IMR-90 (cell line): ENCODE results near the gene ABCA10. TPM values are rescaled to one million over a fixed set of nuclear protein-coding genes. Genes with fewer than 3 reads are reported as not detected.

Experiments used
- ATAC-seq: fragments of 200-7000 bp; cut with Tn5 transposase; 2 replicates; pipeline ENCODE4 v1.9.1; 2020; ENCODE audit warnings: low read depth, mild to moderate bottlenecking, moderate library complexity
- BruUV-seq: library from RNA; stranded (reverse); fragments of 400-500 nt; replicated peaks from 2 replicates; lab custom pipeline; 2021; lab: Mats Ljungman, UMichigan
- CTCF ChIA-PET: fragments of 300-600 bp; formaldehyde crosslinking; extraction: SDS; loops from one replicate; lab custom pipeline; 2021; ENCODE audit warnings: antibody characterized with exemption; lab: Yijun Ruan, JAX
- POLR2A ChIA-PET: fragments of 300-600 bp; sonication (Branson Sonifier 250); formaldehyde crosslinking; loops from one replicate; lab custom pipeline; 2022; ENCODE audit warnings: antibody characterized with exemption; ENCODE audit not compliant: unreplicated experiment; lab: Charles Lee
- DNase-seq: peaks from one replicate; pipeline ENCODE4 v3.0.0; 2013
- H2AFZ ChIP-seq: replicated peaks from 2 replicates; pipeline ENCODE3; 2013; ENCODE audit warnings: low read length, mild to moderate bottlenecking; ENCODE audit not compliant: poor library complexity
- H2AK5ac ChIP-seq: 2 replicates; pipeline ENCODE4 v1.6.1; 2013; ENCODE audit warnings: low read depth, low read length, inconsistent platforms
- H2AK9ac ChIP-seq: replicated peaks from 2 replicates; pipeline ENCODE3; 2013; ENCODE audit warnings: mild to moderate bottlenecking, low read depth, low read length, moderate library complexity; ENCODE audit not compliant: poor library complexity
- H2BK120ac ChIP-seq: 2 replicates; pipeline ENCODE4 v1.6.1; 2013; ENCODE audit warnings: low read depth, low read length, inconsistent platforms
- H2BK15ac ChIP-seq: 3 replicates; pipeline ENCODE4 v1.6.1; 2013; ENCODE audit warnings: low read depth, low read length, inconsistent platforms
- H2BK20ac ChIP-seq: 2 replicates; pipeline ENCODE4 v1.6.1; 2013; ENCODE audit warnings: low read depth, mild to moderate bottlenecking, inconsistent platforms, low read length, moderate library complexity
- H2BK5ac ChIP-seq: 2 replicates; pipeline ENCODE4 v1.6.1; 2013; ENCODE audit warnings: mild to moderate bottlenecking, low read depth, low read length, inconsistent platforms; ENCODE audit not compliant: poor library complexity, severe bottlenecking
- H3K14ac ChIP-seq: replicated peaks from 2 replicates; pipeline ENCODE4 v1.6.1; 2013; ENCODE audit warnings: low read depth, low read length, inconsistent platforms
- H3K18ac ChIP-seq: 2 replicates; pipeline ENCODE4 v1.6.1; 2013; ENCODE audit warnings: low read depth, low read length, control low read depth
- H3K23ac ChIP-seq: 2 replicates; pipeline ENCODE4 v1.6.1; 2013; ENCODE audit warnings: low read depth, low read length, inconsistent platforms
- H3K27ac ChIP-seq: 2 replicates; pipeline ENCODE4 v1.5.1; 2013; ENCODE audit warnings: mild to moderate bottlenecking, control low read depth, low read length; ENCODE audit not compliant: insufficient read depth
- H3K27me3 ChIP-seq: 2 replicates; pipeline ENCODE4 v1.6.1; 2013; ENCODE audit warnings: low read length; ENCODE audit not compliant: control insufficient read depth, insufficient read depth
- H3K36me3 ChIP-seq: 2 replicates; pipeline ENCODE4 v1.6.1; 2013; ENCODE audit warnings: low read length, mixed read lengths; ENCODE audit not compliant: control insufficient read depth, insufficient read depth
- H3K4ac ChIP-seq: 2 replicates; pipeline ENCODE4 v1.6.1; 2013; ENCODE audit warnings: low read depth, low read length, inconsistent platforms
- H3K4me1 ChIP-seq: 2 replicates; pipeline ENCODE4 v1.6.1; 2013; ENCODE audit warnings: low read length, mixed read lengths; ENCODE audit not compliant: control insufficient read depth, insufficient read depth
- H3K4me2 ChIP-seq: 2 replicates; pipeline ENCODE4 v1.6.1; 2013; ENCODE audit warnings: low read depth, mild to moderate bottlenecking, control low read depth, low read length, moderate library complexity
- H3K4me3 ChIP-seq: 2 replicates; pipeline ENCODE4 v1.5.1; 2013; ENCODE audit warnings: low read depth, mild to moderate bottlenecking, control low read depth, low read length, moderate library complexity; ENCODE audit not compliant: insufficient read depth
- H3K56ac ChIP-seq: 2 replicates; pipeline ENCODE4 v1.6.1; 2013; ENCODE audit warnings: low read length, inconsistent platforms; ENCODE audit not compliant: insufficient read depth; ENCODE audit errors: extremely low read depth
- H3K79me1 ChIP-seq, 2 experiments: 2 replicates each; pipeline ENCODE4 v1.6.1; 2013; ENCODE audit warnings: low read length in 2 of 2, inconsistent platforms in 1 of 2, low read depth in 1 of 2
- H3K9ac ChIP-seq: 2 replicates; pipeline ENCODE4 v1.6.1; 2013; ENCODE audit warnings: low read depth, low read length, control low read depth
- H3K9me1 ChIP-seq: 2 replicates; pipeline ENCODE4 v1.6.1; 2013; ENCODE audit warnings: low read length, inconsistent platforms; ENCODE audit not compliant: insufficient read depth
- H3K9me3 ChIP-seq: 2 replicates; pipeline ENCODE4 v1.6.1; 2013; ENCODE audit warnings: low read length; ENCODE audit not compliant: control insufficient read depth, insufficient read depth
- H4K20me1 ChIP-seq: 2 replicates; pipeline ENCODE4 v1.6.1; 2013; ENCODE audit warnings: low read length, inconsistent platforms; ENCODE audit not compliant: insufficient read depth
- H4K5ac ChIP-seq: 2 replicates; pipeline ENCODE4 v1.6.1; 2013; ENCODE audit warnings: mild to moderate bottlenecking, low read depth, low read length, control low read depth
- H4K8ac ChIP-seq, 2 experiments: 2 replicates each; pipeline ENCODE4 v1.6.1; 2013; ENCODE audit warnings: low read depth in 2 of 2, low read length in 2 of 2, control low read depth in 1 of 2, inconsistent platforms in 1 of 2
- H4K91ac ChIP-seq: 2 replicates; pipeline ENCODE4 v1.6.1; 2013; ENCODE audit warnings: low read depth, low read length, inconsistent platforms; ENCODE audit not compliant: insufficient read depth
- BHLHE40 ChIP-seq: fragments of 150-350 bp; IDR thresholded peaks from 2 replicates; pipeline ENCODE4 v1.6.1; 2016; ENCODE audit warnings: mild to moderate bottlenecking, low read depth, low read length
- CEBPB ChIP-seq: IDR thresholded peaks from 2 replicates; pipeline ENCODE4 v1.6.1; 2012; ENCODE audit warnings: low read depth, low read length, improper control_type of control experiment
- CHD1 ChIP-seq: IDR thresholded peaks from 2 replicates; pipeline ENCODE4 v1.6.1; 2012; ENCODE audit warnings: low read depth, low read length, improper control_type of control experiment
- MAFK ChIP-seq: IDR thresholded peaks from 2 replicates; pipeline ENCODE4 v1.6.1; 2012; ENCODE audit warnings: low read depth, low read length, improper control_type of control experiment
- MAZ ChIP-seq: IDR thresholded peaks from 2 replicates; pipeline ENCODE4 v1.6.1; 2012; ENCODE audit warnings: low read depth, mild to moderate bottlenecking, low read length, improper control_type of control experiment, moderate library complexity, borderline replicate concordance
- NFE2L2 ChIP-seq: fragments of 150-350 bp; IDR thresholded peaks from 2 replicates; pipeline ENCODE4 v1.6.1; 2016; ENCODE audit warnings: low read depth, mild to moderate bottlenecking, low read length
- POLR2A ChIP-seq: IDR thresholded peaks from 2 replicates; pipeline ENCODE4 v1.6.1; 2012; ENCODE audit warnings: mild to moderate bottlenecking, low read depth, low read length
- RCOR1 ChIP-seq: IDR thresholded peaks from 2 replicates; pipeline ENCODE4 v1.6.1; 2012; ENCODE audit warnings: mild to moderate bottlenecking, low read length, improper control_type of control experiment; ENCODE audit not compliant: insufficient replicate concordance
- RFX5 ChIP-seq: IDR thresholded peaks from 2 replicates; pipeline ENCODE4 v1.8.0; 2012; ENCODE audit warnings: low read depth, mild to moderate bottlenecking, low read length, moderate library complexity
- USF2 ChIP-seq: fragments of 150-350 bp; IDR thresholded peaks from 2 replicates; pipeline ENCODE4 v1.6.1; 2017; ENCODE audit warnings: mild to moderate bottlenecking, antibody characterized with exemption, low read length, low read depth
- WGBS, 2 experiments: methylation state at CpG; one replicate each; pipeline versions ENCODE4 v1.1.5 to v1.1.7; 2013; ENCODE audit warnings: missing lambda C conversion rate in 2 of 2; ENCODE audit not compliant: insufficient read length in 1 of 2; ENCODE audit errors: extremely low coverage in 2 of 2; 5-methylcytosine and 5-hydroxymethylcytosine counted together
- dilution Hi-C: fragments of 300-500 bp; cut with HindIII; formaldehyde crosslinking; loops from one replicate; pipeline ENCODE4 v1.14.3; 2018; ENCODE audit warnings: low sequenced_read_pairs; ENCODE audit not compliant: unreplicated experiment
- in situ Hi-C: fragments of 300-500 bp; cut with MboI; formaldehyde crosslinking; loops from 3 replicates; pipeline ENCODE4 v1.14.3; 2019; ENCODE audit warnings: low sequenced_read_pairs, inconsistent platforms, mixed read lengths
- intact Hi-C: fragments of 100-400 bp; cut with micrococcal nuclease; formaldehyde crosslinking; loops from 2 replicates; pipeline ENCODE4 v1.10.0; 2022
- polyA plus RNA-seq, 3 experiments: library from polyadenylated mRNA; depleted of rRNA; stranded (reverse); fragments of >200 nt; gene quantifications; 2 replicates each; pipeline ENCODE4 v1.2.3, GENCODE V29; 2012; ENCODE audit warnings: low replicate concordance in 1 of 3
- total RNA-seq: library from RNA; depleted of rRNA; stranded (reverse); fragments of >200 nt; gene quantifications from 2 replicates; pipeline ENCODE4 v1.2.3, GENCODE V29; 2012
- TF ChIP-seq, protein P1 (sequence below): fragments of 150-350 bp; IDR thresholded peaks from 2 replicates; pipeline ENCODE4 v1.6.1; 2016; ENCODE audit warnings: low read depth, mild to moderate bottlenecking, low read length, moderate library complexity, borderline replicate concordance
- TF ChIP-seq, protein P2 (sequence below): conservative IDR thresholded peaks from 2 replicates; pipeline ENCODE4 v1.5.1; 2012; ENCODE audit warnings: mild to moderate bottlenecking, low read depth, low read length, improper control_type of control experiment

The ABCA10 gene
- total and polyA plus RNA-seq, 2 of the 4 experiments (the other 2 are of a cell fraction) = under 0.01 to 0.03 TPM

- Histone ChIP-seq H3K4ac (no peak overlapping the region), H3K4me1 (no peaks in the 10 kb centered on the region), H2AK5ac (no peak overlapping the region), H3K9me1 (no peaks in the 10 kb centered on the region), H3K18ac (no peak overlapping the region), H2BK5ac (no peak overlapping the region), H3K56ac (no peak overlapping the region), H4K20me1 (no peaks in the 10 kb centered on the region), H4K8ac (no peak overlapping the region), H4K91ac (no peak overlapping the region), H3K4me3 (no peak overlapping the region), H4K5ac (no peak overlapping the region), H3K23ac (no peak overlapping the region), H2AK9ac (no peak overlapping the region), H2AFZ (no peak overlapping the region), H3K9ac (no peak overlapping the region), H3K9me3 (no peaks in the 10 kb centered on the region), H3K79me1 (no peaks in the 10 kb centered on the region), H3K27ac (no peak overlapping the region), H3K36me3 (no peaks in the 10 kb centered on the region), H3K27me3 (no peaks in the 10 kb centered on the region), H2BK120ac (no peak overlapping the region), H2BK15ac (no peak overlapping the region), H3K14ac (no peak overlapping the region), H2BK20ac (no peak overlapping the region), H3K4me2 (no peak overlapping the region)
- ChIA-PET POLR2A (no interaction called here), CTCF (no interaction called here)
- no TSS peak for BruUV-seq
- TF ChIP-seq CEBPB (no peak), NFE2L2 (no peak), BHLHE40 (no peak), USF2 (no peak), CHD1 (no peak), RFX5 (no peak), MAFK (no peak), RCOR1 (no peak), POLR2A (no peak), MAZ (no peak)
- TF ChIP-seq, protein P1, sequence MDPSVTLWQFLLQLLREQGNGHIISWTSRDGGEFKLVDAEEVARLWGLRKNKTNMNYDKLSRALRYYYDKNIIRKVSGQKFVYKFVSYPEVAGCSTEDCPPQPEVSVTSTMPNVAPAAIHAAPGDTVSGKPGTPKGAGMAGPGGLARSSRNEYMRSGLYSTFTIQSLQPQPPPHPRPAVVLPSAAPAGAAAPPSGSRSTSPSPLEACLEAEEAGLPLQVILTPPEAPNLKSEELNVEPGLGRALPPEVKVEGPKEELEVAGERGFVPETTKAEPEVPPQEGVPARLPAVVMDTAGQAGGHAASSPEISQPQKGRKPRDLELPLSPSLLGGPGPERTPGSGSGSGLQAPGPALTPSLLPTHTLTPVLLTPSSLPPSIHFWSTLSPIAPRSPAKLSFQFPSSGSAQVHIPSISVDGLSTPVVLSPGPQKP = no peak
- TF ChIP-seq, protein P2, sequence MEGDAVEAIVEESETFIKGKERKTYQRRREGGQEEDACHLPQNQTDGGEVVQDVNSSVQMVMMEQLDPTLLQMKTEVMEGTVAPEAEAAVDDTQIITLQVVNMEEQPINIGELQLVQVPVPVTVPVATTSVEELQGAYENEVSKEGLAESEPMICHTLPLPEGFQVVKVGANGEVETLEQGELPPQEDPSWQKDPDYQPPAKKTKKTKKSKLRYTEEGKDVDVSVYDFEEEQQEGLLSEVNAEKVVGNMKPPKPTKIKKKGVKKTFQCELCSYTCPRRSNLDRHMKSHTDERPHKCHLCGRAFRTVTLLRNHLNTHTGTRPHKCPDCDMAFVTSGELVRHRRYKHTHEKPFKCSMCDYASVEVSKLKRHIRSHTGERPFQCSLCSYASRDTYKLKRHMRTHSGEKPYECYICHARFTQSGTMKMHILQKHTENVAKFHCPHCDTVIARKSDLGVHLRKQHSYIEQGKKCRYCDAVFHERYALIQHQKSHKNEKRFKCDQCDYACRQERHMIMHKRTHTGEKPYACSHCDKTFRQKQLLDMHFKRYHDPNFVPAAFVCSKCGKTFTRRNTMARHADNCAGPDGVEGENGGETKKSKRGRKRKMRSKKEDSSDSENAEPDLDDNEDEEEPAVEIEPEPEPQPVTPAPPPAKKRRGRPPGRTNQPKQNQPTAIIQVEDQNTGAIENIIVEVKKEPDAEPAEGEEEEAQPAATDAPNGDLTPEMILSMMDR = no peak
- DNase-seq (no peak), ATAC-seq (no peak)
- intact Hi-C loops (loop anchor here (5.0 kb wide), 2 partner anchors 48 to 63 kb away; no protein-coding TSS in a partner anchor), in situ Hi-C loops (no loop called here), dilution Hi-C loops (no loop called here)
- no CpG with 5 or more reads among the region's 1 CpG for WGBS, 2 experiments
Observed at GRCh38 chr17:69220098-69220497, 8.5 kb downstream of the ABCA10 start.
